ENCODE results near the gene FHL2.

The FHL2 gene

DNA sequence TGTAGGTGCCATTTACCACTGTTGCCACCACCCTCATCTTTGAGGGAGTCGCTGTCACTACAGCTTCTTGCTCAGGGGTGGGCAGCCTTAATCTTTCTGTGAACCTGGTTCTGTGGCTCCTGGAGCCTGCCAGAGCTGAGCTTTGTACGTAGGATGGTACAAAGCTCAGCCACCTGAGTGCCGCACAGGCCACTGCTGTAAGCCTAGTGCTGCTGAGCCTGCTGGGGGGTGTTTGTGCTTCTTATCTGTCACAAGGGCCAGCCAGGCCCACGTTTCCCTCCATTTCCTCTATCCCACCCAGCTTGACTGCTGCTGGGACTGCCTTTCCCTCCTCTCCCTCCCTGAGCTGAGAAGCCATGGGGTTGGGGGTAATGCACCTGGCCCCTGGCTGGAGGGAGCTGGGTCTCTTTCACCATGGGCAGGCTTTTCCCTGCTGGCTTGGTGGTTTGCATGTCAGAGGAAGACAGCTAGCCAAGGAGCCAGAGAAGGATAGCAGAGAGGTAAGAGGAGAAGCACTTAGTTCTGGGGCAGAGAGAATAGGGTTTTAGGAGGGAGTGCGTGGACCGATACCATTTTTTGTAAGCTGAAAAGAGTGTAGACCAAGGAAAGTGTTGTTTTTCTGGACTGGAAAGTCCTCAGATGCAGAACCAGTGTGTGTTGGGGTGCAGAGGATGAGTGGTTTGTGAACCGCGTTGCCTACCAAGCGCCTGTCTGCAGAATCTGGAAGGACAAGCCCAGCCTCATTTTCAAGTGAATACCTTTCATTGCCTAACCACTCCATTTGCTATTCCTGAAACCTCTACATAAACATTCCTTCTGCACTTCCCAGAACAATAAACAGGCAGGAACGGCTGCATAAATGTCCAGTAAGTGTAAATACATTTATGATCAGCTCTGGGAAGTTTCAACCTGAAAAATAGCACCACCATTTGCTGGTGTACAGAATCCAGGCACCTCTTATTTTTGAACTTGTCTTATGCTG lies 45.1 kb upstream of the FHL2 start:
- TF ChIP-seq ELF4 (IDR thresholded peaks at IDR 0.05) (no peak), LEF1 (IDR thresholded peaks at IDR 0.05; ENCODE audit: borderline replicate concordance) (no peak), SUZ12 (IDR thresholded peaks at IDR 0.05) (no peak), FOXM1 (IDR thresholded peaks at IDR 0.05; ENCODE audit: borderline replicate concordance) (no peak), FOXA1 (IDR thresholded peaks at IDR 0.05) (no peak), BHLHE40 (IDR thresholded peaks at IDR 0.05; ENCODE audit: borderline replicate concordance) (no peak), HDGF (IDR thresholded peaks at IDR 0.05; ENCODE audit: borderline replicate concordance) (no peak), TARDBP (IDR thresholded peaks at IDR 0.05) (no peak)
- DNase-seq (ENCODE audit: extremely low spot score): no peak
- POLR2A ChIA-PET: no interaction called here
- CTCF ChIA-PET: no interaction called here

DNA sequence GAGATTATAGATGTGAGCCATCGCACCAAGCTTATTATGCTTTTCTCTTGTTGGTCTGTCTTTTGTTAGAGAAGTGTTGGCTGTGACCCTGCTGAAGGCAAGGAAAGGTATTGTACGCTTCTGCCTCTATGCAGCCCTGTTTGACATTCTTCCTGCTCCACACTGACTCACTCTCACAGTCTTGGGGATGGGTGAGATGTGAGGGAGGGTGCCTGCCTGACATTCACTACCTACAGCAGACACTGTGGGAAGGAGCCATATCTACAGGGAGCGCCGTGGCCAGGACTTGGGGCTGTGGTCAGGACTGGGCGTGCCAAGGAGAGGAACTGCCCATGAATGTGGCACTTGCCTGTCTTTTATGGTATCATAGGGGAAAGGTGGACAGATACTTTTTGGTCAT lies 43.9 kb upstream of the FHL2 start:
- no peak for DNase-seq (ENCODE audit: extremely low spot score)
- POLR2A ChIA-PET: no interaction called here
- TF ChIP-seq LEF1 (IDR thresholded peaks at IDR 0.05; ENCODE audit: borderline replicate concordance): no peak
- TF ChIP-seq, protein P1, sequence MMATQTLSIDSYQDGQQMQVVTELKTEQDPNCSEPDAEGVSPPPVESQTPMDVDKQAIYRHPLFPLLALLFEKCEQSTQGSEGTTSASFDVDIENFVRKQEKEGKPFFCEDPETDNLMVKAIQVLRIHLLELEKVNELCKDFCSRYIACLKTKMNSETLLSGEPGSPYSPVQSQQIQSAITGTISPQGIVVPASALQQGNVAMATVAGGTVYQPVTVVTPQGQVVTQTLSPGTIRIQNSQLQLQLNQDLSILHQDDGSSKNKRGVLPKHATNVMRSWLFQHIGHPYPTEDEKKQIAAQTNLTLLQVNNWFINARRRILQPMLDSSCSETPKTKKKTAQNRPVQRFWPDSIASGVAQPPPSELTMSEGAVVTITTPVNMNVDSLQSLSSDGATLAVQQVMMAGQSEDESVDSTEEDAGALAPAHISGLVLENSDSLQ (IDR thresholded peaks at IDR 0.05): no peak
- TF ChIP-seq FOXA1 (IDR thresholded peaks at IDR 0.05): no peak
- no peak for TF ChIP-seq CTBP1 (IDR thresholded peaks at IDR 0.05; ENCODE audit: borderline replicate concordance)
- no peak for TF ChIP-seq NFRKB (IDR thresholded peaks at IDR 0.05)
- CTCF ChIA-PET: no interaction called here

DNA sequence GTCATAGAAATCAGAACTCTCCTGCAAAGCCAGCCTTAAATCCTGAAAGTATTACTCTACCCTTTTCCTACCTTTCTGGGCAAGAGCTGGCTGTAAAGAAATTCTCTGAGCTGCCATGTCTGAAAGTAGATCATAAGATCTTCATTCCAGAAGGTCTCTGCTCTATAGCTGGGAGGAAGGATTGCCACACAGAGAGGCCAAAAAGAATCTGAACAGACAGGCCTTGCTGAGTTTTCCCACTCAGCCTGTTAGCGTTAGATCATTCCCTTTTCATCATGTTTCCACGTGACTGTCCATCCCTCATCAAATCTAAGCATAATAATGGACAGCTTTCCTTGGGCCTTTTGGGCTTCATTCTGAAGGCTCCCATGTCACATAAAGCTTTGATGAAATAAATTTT lies 43.2 kb upstream of the FHL2 start:
- ChIA-PET CTCF (interaction anchor here (0.5 kb wide), 1 partner anchor 49 kb away, joined by 6 read pairs; no protein-coding TSS in a partner anchor), POLR2A (no interaction called here)
- no peak for TF ChIP-seq FOXK2 (IDR thresholded peaks at IDR 0.05)
- no peak for TF ChIP-seq TARDBP (IDR thresholded peaks at IDR 0.05)
- no peak for TF ChIP-seq ELF4 (IDR thresholded peaks at IDR 0.05)
- TF ChIP-seq BHLHE40 (IDR thresholded peaks at IDR 0.05; ENCODE audit: borderline replicate concordance): no peak
- TF ChIP-seq, protein P1 (IDR thresholded peaks at IDR 0.05): no peak
- TF ChIP-seq ZNF384 (IDR thresholded peaks at IDR 0.05): no peak
- TF ChIP-seq CTBP1 (IDR thresholded peaks at IDR 0.05; ENCODE audit: borderline replicate concordance): no peak
- TF ChIP-seq FOXA1 (IDR thresholded peaks at IDR 0.05): no peak
- no peak for TF ChIP-seq NFRKB (IDR thresholded peaks at IDR 0.05)
- no peak for TF ChIP-seq FOXM1 (IDR thresholded peaks at IDR 0.05; ENCODE audit: borderline replicate concordance)
- no peak for TF ChIP-seq SP1 (IDR thresholded peaks at IDR 0.05)
- TF ChIP-seq HDGF (IDR thresholded peaks at IDR 0.05; ENCODE audit: borderline replicate concordance): no peak
- no peak for TF ChIP-seq SUZ12 (IDR thresholded peaks at IDR 0.05)
- TF ChIP-seq L3MBTL2 (conservative IDR thresholded peaks at IDR 0.05): no peak
- no peak for TF ChIP-seq ARNT (IDR thresholded peaks at IDR 0.05)
- no peak for TF ChIP-seq LEF1 (IDR thresholded peaks at IDR 0.05; ENCODE audit: borderline replicate concordance)
- DNase-seq (ENCODE audit: extremely low spot score): no peak

DNA sequence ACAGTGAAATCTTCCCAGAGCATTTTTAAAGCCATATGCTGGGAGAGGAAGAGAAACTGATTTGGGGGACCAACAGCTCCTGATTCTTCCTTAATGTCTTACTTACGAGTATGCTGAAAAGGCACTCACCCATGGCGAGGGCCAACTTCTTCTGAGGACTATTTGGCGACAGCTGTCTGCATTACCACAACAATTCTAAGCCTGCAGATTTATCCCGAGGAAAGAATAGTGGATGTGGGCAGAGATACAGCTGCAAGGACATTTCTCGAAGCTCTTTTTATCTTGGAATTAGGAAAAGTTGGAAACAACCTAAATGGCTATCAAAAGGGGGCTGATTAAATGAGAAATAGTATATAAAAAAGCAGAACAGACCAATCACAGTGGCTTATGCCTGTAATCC lies 40.3 kb upstream of the FHL2 start:
- no peak for TF ChIP-seq FOXA1 (IDR thresholded peaks at IDR 0.05)
- no peak for TF ChIP-seq NFRKB (IDR thresholded peaks at IDR 0.05)
- TF ChIP-seq ARNT (IDR thresholded peaks at IDR 0.05): no peak
- ChIA-PET CTCF (interaction anchor here (0.6 to 1.9 kb wide), 3 partner anchors 35 to 44 kb away, joined by 3 to 6 read pairs (median 5); no protein-coding TSS in a partner anchor), POLR2A (no interaction called here)
- DNase-seq (ENCODE audit: extremely low spot score): no peak

DNA sequence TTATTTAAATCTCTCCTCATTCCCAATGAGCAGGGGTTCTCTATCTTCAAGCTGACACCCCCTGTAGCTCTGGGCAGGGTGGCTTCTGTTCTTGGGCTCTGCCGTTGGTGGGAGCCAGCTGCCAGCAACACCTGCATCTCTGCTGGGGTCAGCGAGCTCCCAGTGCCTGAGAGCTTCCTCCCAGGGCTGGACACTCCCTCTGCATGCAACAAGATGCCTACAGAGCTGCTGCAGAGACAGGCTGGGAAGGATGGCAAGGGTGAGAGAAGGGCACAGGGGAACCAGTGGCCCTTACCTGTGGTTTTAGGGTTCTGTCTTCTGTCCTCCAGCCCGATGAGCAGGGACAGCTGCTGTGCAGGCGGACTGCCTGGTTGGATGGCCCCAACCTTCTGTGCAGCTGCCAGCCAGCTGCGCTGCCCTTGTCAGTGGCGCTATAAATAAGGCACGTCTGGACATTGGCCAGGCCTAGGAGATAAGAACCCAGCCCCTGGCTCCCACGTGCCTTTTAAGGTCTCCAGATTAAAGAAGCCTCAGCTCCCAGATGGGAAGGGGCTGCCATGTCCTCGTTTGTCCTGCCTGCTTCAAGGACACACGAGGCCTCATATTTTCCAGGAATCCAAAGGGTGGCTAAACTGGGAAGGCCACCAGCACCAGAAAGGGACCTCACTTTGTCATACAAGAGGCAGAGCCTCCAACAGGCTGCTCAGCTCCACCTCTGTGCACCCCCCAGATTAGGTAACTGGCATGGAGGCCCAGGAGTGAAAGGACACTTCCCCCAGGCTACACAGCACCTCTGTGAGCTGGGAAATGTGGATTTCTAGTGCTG lies 39.5 kb upstream of the FHL2 start:
- DNase-seq (ENCODE audit: extremely low spot score): no peak
- ChIA-PET CTCF (interaction anchor here (0.5 to 1.9 kb wide), 5 partner anchors 22 to 546 kb away, joined by 3 to 6 read pairs (median 5); no protein-coding TSS in a partner anchor), POLR2A (interaction anchor here (0.6 kb wide), 1 partner anchor 100 kb away, joined by 4 read pairs; no protein-coding TSS in a partner anchor)
- TF ChIP-seq FOXK2 (IDR thresholded peaks at IDR 0.05) (no peak), ELF4 (IDR thresholded peaks at IDR 0.05) (no peak), NFRKB (IDR thresholded peaks at IDR 0.05) (no peak), L3MBTL2 (conservative IDR thresholded peaks at IDR 0.05) (no peak), ZNF384 (IDR thresholded peaks at IDR 0.05) (no peak), SUZ12 (IDR thresholded peaks at IDR 0.05) (no peak), FOXM1 (IDR thresholded peaks at IDR 0.05; ENCODE audit: borderline replicate concordance) (no peak), FOXA1 (IDR thresholded peaks at IDR 0.05) (no peak), BHLHE40 (IDR thresholded peaks at IDR 0.05; ENCODE audit: borderline replicate concordance) (no peak), SP1 (IDR thresholded peaks at IDR 0.05) (no peak), ARNT (IDR thresholded peaks at IDR 0.05) (no peak), LEF1 (IDR thresholded peaks at IDR 0.05; ENCODE audit: borderline replicate concordance) (no peak), CTBP1 (IDR thresholded peaks at IDR 0.05; ENCODE audit: borderline replicate concordance) (no peak), TARDBP (IDR thresholded peaks at IDR 0.05) (no peak), HDGF (IDR thresholded peaks at IDR 0.05; ENCODE audit: borderline replicate concordance) (no peak)
- TF ChIP-seq, protein P1 (IDR thresholded peaks at IDR 0.05): no peak
